Testis (tissue), 3 donors: ENCODE measurements around the gene GIMAP1. TPM values are rescaled to one million over a fixed set of nuclear protein-coding genes. Genes with fewer than 3 reads are reported as not detected.

Experiments used
- DNase-seq: peaks from one replicate; pipeline ENCODE4 v3.0.0-alpha.2; 2019
- H3K27ac ChIP-seq, 2 donors: fragments of 200-600 bp; sonication (generic); one replicate each; pipeline ENCODE4 v1.5.1; 2019
- H3K27me3 ChIP-seq: fragments of 200-600 bp; sonication (generic); one replicate; pipeline ENCODE4 v1.5.1; 2019
- H3K36me3 ChIP-seq: fragments of 200-600 bp; sonication (generic); one replicate; pipeline ENCODE4 v1.5.1; 2017; ENCODE audit warnings: low read depth; ENCODE audit errors: missing control alignments
- H3K4me1 ChIP-seq: fragments of 200-600 bp; sonication (generic); one replicate; pipeline ENCODE4 v1.5.1; 2019
- H3K4me3 ChIP-seq, 2 donors: fragments of 200-600 bp; sonication (generic); one replicate each; pipeline ENCODE4 v1.5.1; 2017 to 2019
- H3K9me3 ChIP-seq: fragments of 200-600 bp; sonication (generic); one replicate; pipeline ENCODE4 v1.5.1; 2017
- CTCF ChIP-seq, 3 experiments: fragments of 450-650 bp in 2 of 3; fragments of 200-600 bp in 1 of 3; sonication (generic) in 1 of 3; IDR thresholded peaks; one replicate each; pipeline ENCODE4 v1.5.1; 2016 to 2019; ENCODE audit warnings: antibody characterized with exemption in 3 of 3, mild to moderate bottlenecking in 2 of 3, moderate library complexity in 1 of 3
- POLR2A ChIP-seq: fragments of 450-650 bp; IDR thresholded peaks from one replicate; pipeline ENCODE4 v1.6.1; 2017; ENCODE audit warnings: antibody characterized with exemption, mild to moderate bottlenecking, moderate library complexity
- WGBS, 2 donors: methylation state at CpG; one replicate each; pipeline ENCODE4 v1.1.5; 2018; 5-methylcytosine and 5-hydroxymethylcytosine counted together
- intact Hi-C: fragments of 100-400 bp; cut with DNase I; formaldehyde crosslinking; loops from one replicate; pipeline ENCODE4 v1.15.1; 2023; ENCODE audit warnings: low total_unique reads
- polyA plus RNA-seq: library from polyadenylated mRNA; stranded (reverse); fragments of 350-450 nt; fragmentation: Illumina TruSeq; extraction: RNeasy Lipid Tissue Mini Kit (QIAGEN cat#74804); gene quantifications from one replicate; pipeline ENCODE4 v1.2.3, GENCODE V29; 2014; ENCODE audit warnings: low read depth, low replicate concordance; ENCODE audit not compliant: insufficient read depth
- total RNA-seq, 2 donors: library from RNA; depleted of rRNA; stranded (reverse); fragments of >200 nt; gene quantifications; one replicate each; pipeline ENCODE4 v1.2.3, GENCODE V29; 2016

GIMAP1 gene
- total and polyA plus RNA-seq, 3 donors from 2014 or later, result 1.4 to 2.8 (median 1.7) TPM

GRCh38 chr7:150685219-150686029, 31.0 kb upstream of the GIMAP1 start, which contains the start of gene GIMAP2:
Gene GIMAP2, plus strand, starts transcription at chr7:150685706. Its CDS starts 1,354 bp downstream, at chr7:150687060.
- H3K27ac ChIP-seq, result peak within 1 kb of the TSS; percentile 10 to 13
- no peaks in the 10 kb centered on the region for H3K36me3 ChIP-seq
- peak within 1 kb of the TSS; percentile 7 to 37 for H3K4me3 ChIP-seq
- no peak for DNase-seq
- TF ChIP-seq POLR2A (no peak), CTCF (IDR thresholded peaks at IDR 0.05) (no peak)
- WGBS, 2 donors, result 32 to 40% methylated on average over 6 of the region's 6 CpGs
- H3K27me3 ChIP-seq, result no peaks in the 10 kb centered on the region
- no peaks in the 10 kb centered on the region for H3K9me3 ChIP-seq
- intact Hi-C loops, result no loop called here
- no peaks in the 10 kb centered on the region for H3K4me1 ChIP-seq

- TF ChIP-seq POLR2A (no peak), CTCF (IDR thresholded peaks at IDR 0.05) (no peak)
- Histone ChIP-seq H3K4me1 (no peaks in the 10 kb centered on the region), H3K4me3 (peak overlapping the region; percentile 7 to 37), H3K27ac (peak overlapping the region; percentile 10 to 13), H3K9me3 (no peaks in the 10 kb centered on the region), H3K36me3 (no peaks in the 10 kb centered on the region), H3K27me3 (no peaks in the 10 kb centered on the region)
- no peak for DNase-seq
- intact Hi-C loops, result no loop called here
- 52 to 68% methylated on average over 8 to 9 of the region's 9 CpGs for WGBS, 2 donors
Observed at GRCh38 chr7:150686030-150686631, 30.3 kb upstream of the GIMAP1 start.

GRCh38 chr7:150688630-150689029, 27.8 kb upstream of the GIMAP1 start:
- TF ChIP-seq CTCF (IDR thresholded peaks at IDR 0.05) (no peak), POLR2A (no peak)
- Histone ChIP-seq H3K27ac (no peak overlapping the region), H3K4me3 (no peak overlapping the region), H3K4me1 (no peaks in the 10 kb centered on the region), H3K36me3 (no peaks in the 10 kb centered on the region), H3K9me3 (no peaks in the 10 kb centered on the region), H3K27me3 (no peaks in the 10 kb centered on the region)
- DNase-seq, result no peak
- 95 to 96% methylated on average over 5 to 6 of the region's 6 CpGs for WGBS, 2 donors
- intact Hi-C loops, result no loop called here

GRCh38 chr7:150695654-150696053, 20.8 kb upstream of the GIMAP1 start:
- no peaks in the 10 kb centered on the region for H3K9me3 ChIP-seq
- H3K4me1 ChIP-seq, result no peaks in the 10 kb centered on the region
- no peak overlapping the region for H3K4me3 ChIP-seq
- no peaks in the 10 kb centered on the region for H3K27me3 ChIP-seq
- TF ChIP-seq CTCF (IDR thresholded peaks at IDR 0.05), result no peak
- TF ChIP-seq POLR2A, result no peak
- no peaks in the 10 kb centered on the region for H3K36me3 ChIP-seq
- intact Hi-C loops, result no loop called here
- H3K27ac ChIP-seq, result no peak overlapping the region
- 54 to 84% methylated on average over 2 of the region's 2 CpGs for WGBS, 2 donors
- DNase-seq, result no peak
